Neuron (in vitro differentiated cells): ENCODE data around the gene LGALS7.
"Not testable (repeated sequence)": the region's sequence is repeated elsewhere in the genome, so short reads cannot be mapped to it uniquely, and the experiment has no call there.

Experiments
- H2AFZ ChIP-seq: one replicate; pipeline ENCODE4 v1.6.1; 2013; ENCODE audit warnings: low read depth, mild to moderate bottlenecking, inconsistent platforms, low read length, moderate library complexity
- H3K27me3 ChIP-seq: one replicate; pipeline ENCODE4 v1.6.1; 2013; ENCODE audit warnings: low read length; ENCODE audit not compliant: insufficient read depth
- H3K36me3 ChIP-seq: one replicate; pipeline ENCODE4 v1.6.1; 2013; ENCODE audit warnings: low read length; ENCODE audit not compliant: insufficient read depth
- H3K4me1 ChIP-seq: one replicate; pipeline ENCODE4 v1.6.1; 2013; ENCODE audit warnings: low read length; ENCODE audit not compliant: insufficient read depth
- H3K4me3 ChIP-seq: 2 replicates; pipeline ENCODE4 v1.5.1; 2013; ENCODE audit warnings: mild to moderate bottlenecking, low read length, moderate library complexity
- H3K9me3 ChIP-seq: one replicate; pipeline ENCODE4 v1.6.1; 2013; ENCODE audit warnings: low read length

Gene LGALS7

GRCh38 chr19:38753783-38754182, 19.5 kb downstream of the LGALS7 start:
- not testable (repeated sequence) for H3K27me3 ChIP-seq, H2AFZ ChIP-seq, H3K4me3 ChIP-seq, H3K9me3 ChIP-seq, H3K4me1 ChIP-seq, H3K36me3 ChIP-seq

- H3K4me1 ChIP-seq: no peaks in the 10 kb centered on the region
- H2AFZ ChIP-seq: no peak overlapping the region
- H3K9me3 ChIP-seq: no peaks in the 10 kb centered on the region
- no peaks in the 10 kb centered on the region for H3K27me3 ChIP-seq
- no peaks in the 10 kb centered on the region for H3K36me3 ChIP-seq
- no peak overlapping the region for H3K4me3 ChIP-seq
Observed at GRCh38 chr19:38745316-38745715, 28.0 kb downstream of the LGALS7 start.

GRCh38 chr19:38744874-38745273, 28.4 kb downstream of the LGALS7 start:
- H3K36me3 ChIP-seq: no peaks in the 10 kb centered on the region
- no peaks in the 10 kb centered on the region for H3K9me3 ChIP-seq
- no peaks in the 10 kb centered on the region for H3K27me3 ChIP-seq
- no peaks in the 10 kb centered on the region for H3K4me1 ChIP-seq
- H3K4me3 ChIP-seq: no peak overlapping the region
- no peak overlapping the region for H2AFZ ChIP-seq

GRCh38 chr19:38744298-38744681, 29.0 kb downstream of the LGALS7 start, which contains the start of gene CAPN12:
Gene CAPN12, minus strand, starts transcription at chr19:38744474. Its CDS starts 309 bp downstream, at chr19:38744165.
- H3K4me3 ChIP-seq: no peak within 1 kb of the TSS
- no peaks in the 10 kb centered on the region for H3K9me3 ChIP-seq
- no peaks in the 10 kb centered on the region for H3K4me1 ChIP-seq
- no peak within 1 kb of the TSS for H2AFZ ChIP-seq
- no peaks in the 10 kb centered on the region for H3K27me3 ChIP-seq
- no peaks in the 10 kb centered on the region for H3K36me3 ChIP-seq

- H3K4me3 ChIP-seq: no peak overlapping the region
- no peaks in the 10 kb centered on the region for H3K9me3 ChIP-seq
- no peak overlapping the region for H2AFZ ChIP-seq
- no peaks in the 10 kb centered on the region for H3K36me3 ChIP-seq
- no peaks in the 10 kb centered on the region for H3K4me1 ChIP-seq
- peaks cover 2% of the 10 kb centered on the region for H3K27me3 ChIP-seq
Observed at GRCh38 chr19:38743394-38744297, 29.7 kb downstream of the LGALS7 start.

- H3K36me3 ChIP-seq: no peaks in the 10 kb centered on the region
- peaks cover 8% of the 10 kb centered on the region for H3K27me3 ChIP-seq
- H3K4me1 ChIP-seq: no peaks in the 10 kb centered on the region
- H3K9me3 ChIP-seq: no peaks in the 10 kb centered on the region
- no peak overlapping the region for H2AFZ ChIP-seq
- no peak overlapping the region for H3K4me3 ChIP-seq
Observed at GRCh38 chr19:38742906-38743305, 30.4 kb downstream of the LGALS7 start.

GRCh38 chr19:38742296-38742695, 31.0 kb downstream of the LGALS7 start:
- no peak overlapping the region for H2AFZ ChIP-seq
- no peaks in the 10 kb centered on the region for H3K9me3 ChIP-seq
- no peak overlapping the region for H3K4me3 ChIP-seq
- no peaks in the 10 kb centered on the region for H3K36me3 ChIP-seq
- peaks cover 14% of the 10 kb centered on the region for H3K27me3 ChIP-seq
- no peaks in the 10 kb centered on the region for H3K4me1 ChIP-seq

GRCh38 chr19:38741670-38742069, 31.6 kb downstream of the LGALS7 start:
- Histone ChIP-seq H3K4me1 (no peaks in the 10 kb centered on the region), H3K9me3 (no peaks in the 10 kb centered on the region), H3K27me3 (peaks cover 18% of the 10 kb centered on the region), H3K4me3 (no peak overlapping the region), H3K36me3 (no peaks in the 10 kb centered on the region), H2AFZ (no peak overlapping the region)

- H3K27me3 ChIP-seq: peaks cover 25% of the 10 kb centered on the region
- H3K9me3 ChIP-seq: no peaks in the 10 kb centered on the region
- H2AFZ ChIP-seq: no peak overlapping the region
- no peak overlapping the region for H3K4me3 ChIP-seq
- H3K4me1 ChIP-seq: no peaks in the 10 kb centered on the region
- H3K36me3 ChIP-seq: no peaks in the 10 kb centered on the region
Observed at GRCh38 chr19:38740932-38741331, 32.4 kb downstream of the LGALS7 start.

GRCh38 chr19:38740257-38740592, 33.1 kb downstream of the LGALS7 start:
- Histone ChIP-seq H3K9me3 (no peaks in the 10 kb centered on the region), H2AFZ (no peak overlapping the region), H3K4me3 (no peak overlapping the region), H3K36me3 (no peaks in the 10 kb centered on the region), H3K27me3 (peaks cover 27% of the 10 kb centered on the region), H3K4me1 (no peaks in the 10 kb centered on the region)

GRCh38 chr19:38739440-38740256, 33.7 kb downstream of the LGALS7 start:
- Histone ChIP-seq H3K27me3 (peaks cover 32% of the 10 kb centered on the region), H3K4me1 (no peaks in the 10 kb centered on the region), H2AFZ (no peak overlapping the region), H3K36me3 (no peaks in the 10 kb centered on the region), H3K4me3 (no peak overlapping the region), H3K9me3 (no peaks in the 10 kb centered on the region)

- H2AFZ ChIP-seq: no peak overlapping the region
- no peaks in the 10 kb centered on the region for H3K9me3 ChIP-seq
- H3K36me3 ChIP-seq: no peaks in the 10 kb centered on the region
- no peak overlapping the region for H3K4me3 ChIP-seq
- H3K27me3 ChIP-seq: peaks cover 32% of the 10 kb centered on the region
- H3K4me1 ChIP-seq: no peaks in the 10 kb centered on the region
Observed at GRCh38 chr19:38737921-38738737, 35.2 kb downstream of the LGALS7 start.
